Endodermal cell (in vitro differentiated cells): ENCODE data around the gene SPIRE2. TPM values are rescaled to one million over a fixed set of nuclear protein-coding genes. Genes with fewer than 3 reads are reported as not detected.
"Not testable (repeated sequence)": the region's sequence is repeated elsewhere in the genome, so short reads cannot be mapped to it uniquely, and the experiment has no call there.

ENCODE experiments used
- DNase-seq: peaks from one replicate; pipeline ENCODE4 v3.0.0-alpha.2; 2017
- H3K27ac ChIP-seq: 2 replicates; pipeline ENCODE4 v1.5.1; 2013; ENCODE audit warnings: mild to moderate bottlenecking, low read depth, low read length, moderate library complexity
- H3K27me3 ChIP-seq: 2 replicates; pipeline ENCODE4 v1.6.1; 2013; ENCODE audit warnings: mild to moderate bottlenecking, low read length, moderate library complexity; ENCODE audit not compliant: insufficient read depth, control insufficient read depth, poor library complexity, severe bottlenecking
- H3K36me3 ChIP-seq: 2 replicates; pipeline ENCODE4 v1.7.0; 2013; ENCODE audit warnings: mild to moderate bottlenecking, low read length, moderate library complexity; ENCODE audit not compliant: control insufficient read depth, insufficient read depth
- H3K4me1 ChIP-seq: one replicate; pipeline ENCODE4 v1.7.0; 2013; ENCODE audit warnings: low read length; ENCODE audit not compliant: control insufficient read depth, insufficient read depth
- H3K4me3 ChIP-seq: 2 replicates; pipeline ENCODE4 v1.5.1; 2013; ENCODE audit warnings: mild to moderate bottlenecking, low read length, moderate library complexity
- H3K9ac ChIP-seq: 2 replicates; pipeline ENCODE4 v1.6.1; 2013; ENCODE audit warnings: mild to moderate bottlenecking, low read length, moderate library complexity; ENCODE audit not compliant: poor library complexity, severe bottlenecking; ENCODE audit errors: extremely low read depth
- H3K9me3 ChIP-seq: 2 replicates; pipeline ENCODE4 v1.6.1; 2013; ENCODE audit warnings: mild to moderate bottlenecking, low read length, moderate library complexity; ENCODE audit not compliant: control insufficient read depth
- H3K27ac Mint-ChIP-seq: 2 replicates; pipeline ENCODE4 v1.8.0; 2020; ENCODE audit warnings: mixed read lengths
- H3K27me3 Mint-ChIP-seq: 2 replicates; pipeline ENCODE4 v1.8.0; 2021; ENCODE audit warnings: mild to moderate bottlenecking, mixed read lengths; ENCODE audit not compliant: insufficient read depth
- H3K36me3 Mint-ChIP-seq: 2 replicates; pipeline ENCODE4 v1.8.0; 2020; ENCODE audit warnings: low read depth, mixed read lengths
- H3K4me1 Mint-ChIP-seq: 2 replicates; pipeline ENCODE4 v1.8.0; 2020; ENCODE audit warnings: mixed read lengths
- H3K4me3 Mint-ChIP-seq: 2 replicates; pipeline ENCODE4 v1.8.0; 2020; ENCODE audit warnings: mild to moderate bottlenecking, moderate library complexity, mixed read lengths
- H3K9me3 Mint-ChIP-seq: 2 replicates; pipeline ENCODE4 v1.8.0; 2020; ENCODE audit warnings: mild to moderate bottlenecking, mixed read lengths
- CTCF ChIP-seq: fragments of 200-600 bp; sonication (generic); conservative IDR thresholded peaks from 2 replicates; pipeline ENCODE4 v1.5.0; 2021; ENCODE audit warnings: antibody characterized with exemption, mild to moderate bottlenecking
- WGBS, 2 experiments: methylation state at CpG; one replicate each; pipeline versions ENCODE4 v1.1.5 to v1.1.7; 2013; ENCODE audit warnings: missing lambda C conversion rate in 2 of 2, mixed read lengths in 1 of 2; ENCODE audit not compliant: insufficient coverage in 1 of 2, insufficient read length in 1 of 2; 5-methylcytosine and 5-hydroxymethylcytosine counted together
- total RNA-seq, 2 donors: library from RNA; stranded (reverse); fragmentation: NEBNext Ultra II Directional in 1 of 2; extraction: Animal tissue kit (Norgen Biotek cat#: 25700) in 1 of 2; gene quantifications; 2 replicates in 1 of 2; 3 replicates in 1 of 2; pipeline ENCODE4 v1.2.1, GENCODE V29; 2021

Gene SPIRE2
- total RNA-seq, 2 donors from 2014 or later: 12.8 to 12.9 TPM

GRCh38 chr16:89873972-89874689, 45.9 kb downstream of the SPIRE2 start:
- Histone ChIP-seq H3K27me3 (no peaks in the 10 kb centered on the region), H3K9me3 (peaks cover 27% of the 10 kb centered on the region), H3K9ac (peak overlapping the region; percentile 90), H3K4me3 (peak overlapping the region; percentile 81), H3K27ac (peak overlapping the region; percentile 98), H3K4me1 (peaks cover 5% of the 10 kb centered on the region), H3K36me3 (peaks cover 44% of the 10 kb centered on the region)
- no peaks in the 10 kb centered on the region for H3K4me1 Mint-ChIP-seq
- TF ChIP-seq CTCF: no peak
- peak overlapping the region; percentile 77 for H3K4me3 Mint-ChIP-seq
- H3K36me3 Mint-ChIP-seq: peaks cover 36% of the 10 kb centered on the region
- peak overlapping the region; percentile 97 for H3K27ac Mint-ChIP-seq
- no peaks in the 10 kb centered on the region for H3K27me3 Mint-ChIP-seq
- peaks cover 16% of the 10 kb centered on the region for H3K9me3 Mint-ChIP-seq
- DNase-seq: peak; percentile 98
- 15 to 26% methylated on average over 26 to 58 of the region's 61 CpGs for WGBS, 2 experiments

- Histone ChIP-seq H3K9me3 (peaks cover 27% of the 10 kb centered on the region), H3K36me3 (peaks cover 82% of the 10 kb centered on the region)
- not testable (repeated sequence) for H3K27me3 ChIP-seq, H3K27ac Mint-ChIP-seq, H3K9ac ChIP-seq, H3K4me1 Mint-ChIP-seq, H3K27ac ChIP-seq, H3K4me3 ChIP-seq, H3K27me3 Mint-ChIP-seq, H3K4me3 Mint-ChIP-seq, DNase-seq, H3K4me1 ChIP-seq
- WGBS, 2 experiments: 92 to 94% methylated on average over 18 to 23 of the region's 28 CpGs
- H3K9me3 Mint-ChIP-seq: peaks cover 16% of the 10 kb centered on the region
- peaks cover 64% of the 10 kb centered on the region for H3K36me3 Mint-ChIP-seq
Measured at GRCh38 chr16:89879123-89879522, 50.8 kb downstream of the SPIRE2 start.

GRCh38 chr16:89880477-89881367, 52.4 kb downstream of the SPIRE2 start:
- WGBS, 2 experiments: 90 to 95% methylated on average over 10 to 18 of the region's 18 CpGs
- Histone ChIP-seq H3K27ac (no peak overlapping the region), H3K4me1 (no peaks in the 10 kb centered on the region), H3K27me3 (no peaks in the 10 kb centered on the region), H3K9ac (no peak overlapping the region), H3K9me3 (peaks cover 13% of the 10 kb centered on the region), H3K4me3 (no peak overlapping the region), H3K36me3 (peaks cover 76% of the 10 kb centered on the region)
- no peak overlapping the region for H3K4me3 Mint-ChIP-seq
- H3K27me3 Mint-ChIP-seq: no peaks in the 10 kb centered on the region
- no peak for TF ChIP-seq CTCF
- peak overlapping the region; percentile 28 for H3K27ac Mint-ChIP-seq
- DNase-seq: no peak
- H3K9me3 Mint-ChIP-seq: peaks cover 4% of the 10 kb centered on the region
- no peaks in the 10 kb centered on the region for H3K4me1 Mint-ChIP-seq
- peaks cover 65% of the 10 kb centered on the region for H3K36me3 Mint-ChIP-seq
